ENCODE data around the gene SPEM1. TPM values are rescaled to one million over a fixed set of nuclear protein-coding genes. Genes with fewer than 3 reads are reported as not detected.

The SPEM1 gene
- total and polyA plus RNA-seq, 3 donors from 2014 or later, result 8.5 to 67.7 (median 18.7) TPM

DNA sequence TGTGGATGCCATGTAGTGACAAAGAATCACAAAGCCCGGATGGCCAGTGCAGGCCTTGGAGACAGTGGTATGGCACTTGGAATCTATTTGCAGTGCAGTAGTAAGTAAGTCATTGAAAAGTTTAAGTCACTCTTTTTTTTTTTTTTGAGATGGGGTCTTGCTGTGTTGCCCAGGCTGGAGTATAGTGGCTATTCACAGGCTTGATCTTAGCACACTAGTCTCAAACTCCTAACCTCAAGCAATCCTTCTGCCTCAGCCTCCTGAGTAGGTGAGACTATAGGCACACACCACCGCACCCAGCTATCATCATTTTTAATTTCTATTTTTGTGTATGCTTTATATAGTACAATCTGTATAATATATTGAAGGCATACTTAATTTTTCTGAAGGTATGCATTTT lies 21.5 kb upstream of the SPEM1 start:
- Histone ChIP-seq H3K27ac (no peak overlapping the region), H3K36me3 (ENCODE audit: low read depth, missing control alignments) (no peaks in the 10 kb centered on the region), H3K4me3 (no peak overlapping the region), H3K4me1 (peaks cover 17% of the 10 kb centered on the region), H3K27me3 (no peaks in the 10 kb centered on the region), H3K9me3 (no peaks in the 10 kb centered on the region)
- intact Hi-C loops (cut with DNase I; ENCODE audit: low total_unique reads), result no loop called here
- WGBS, 2 donors, result 88 to 95% methylated on average over 2 of the region's 2 CpGs
- DNase-seq, result no peak
- TF ChIP-seq POLR2A (IDR thresholded peaks at IDR 0.05), result no peak
- TF ChIP-seq, protein P1, sequence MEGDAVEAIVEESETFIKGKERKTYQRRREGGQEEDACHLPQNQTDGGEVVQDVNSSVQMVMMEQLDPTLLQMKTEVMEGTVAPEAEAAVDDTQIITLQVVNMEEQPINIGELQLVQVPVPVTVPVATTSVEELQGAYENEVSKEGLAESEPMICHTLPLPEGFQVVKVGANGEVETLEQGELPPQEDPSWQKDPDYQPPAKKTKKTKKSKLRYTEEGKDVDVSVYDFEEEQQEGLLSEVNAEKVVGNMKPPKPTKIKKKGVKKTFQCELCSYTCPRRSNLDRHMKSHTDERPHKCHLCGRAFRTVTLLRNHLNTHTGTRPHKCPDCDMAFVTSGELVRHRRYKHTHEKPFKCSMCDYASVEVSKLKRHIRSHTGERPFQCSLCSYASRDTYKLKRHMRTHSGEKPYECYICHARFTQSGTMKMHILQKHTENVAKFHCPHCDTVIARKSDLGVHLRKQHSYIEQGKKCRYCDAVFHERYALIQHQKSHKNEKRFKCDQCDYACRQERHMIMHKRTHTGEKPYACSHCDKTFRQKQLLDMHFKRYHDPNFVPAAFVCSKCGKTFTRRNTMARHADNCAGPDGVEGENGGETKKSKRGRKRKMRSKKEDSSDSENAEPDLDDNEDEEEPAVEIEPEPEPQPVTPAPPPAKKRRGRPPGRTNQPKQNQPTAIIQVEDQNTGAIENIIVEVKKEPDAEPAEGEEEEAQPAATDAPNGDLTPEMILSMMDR (IDR thresholded peaks at IDR 0.05), result no peak

DNA sequence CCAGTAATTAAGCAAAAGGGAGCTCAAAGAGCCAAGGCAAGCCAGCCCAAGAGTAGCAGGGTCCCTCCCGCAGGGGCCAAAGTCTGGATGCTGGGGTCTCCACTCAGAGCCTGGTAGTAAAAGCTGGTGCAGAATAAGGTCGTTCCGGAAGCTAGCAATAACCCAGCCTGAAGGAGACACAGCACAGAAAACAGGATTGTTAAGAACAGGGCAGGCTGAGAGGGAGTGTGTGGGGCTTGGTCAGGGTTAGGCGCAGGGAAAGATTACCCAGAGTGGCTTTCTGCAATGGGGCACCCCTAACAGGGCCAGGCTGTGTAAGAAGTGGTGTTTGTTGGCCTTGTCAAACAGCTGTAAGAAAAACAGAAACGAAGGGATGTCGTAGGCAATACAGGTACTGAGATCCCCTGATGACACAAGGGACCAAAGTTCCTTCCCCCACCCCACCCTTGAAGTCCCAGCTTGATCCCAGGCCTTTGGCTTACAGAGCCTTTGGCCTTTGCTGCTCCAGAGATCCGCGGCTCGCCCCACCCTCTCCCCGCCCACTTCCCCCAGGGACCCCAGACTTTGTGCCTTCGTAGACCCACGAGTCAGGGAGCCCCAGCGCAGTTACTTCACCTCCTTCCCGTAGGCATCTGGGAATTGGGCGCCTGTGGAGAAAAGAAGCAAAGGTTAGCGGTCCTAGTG lies 16.9 kb upstream of the SPEM1 start:
- H3K36me3 ChIP-seq (ENCODE audit: low read depth, missing control alignments), result no peaks in the 10 kb centered on the region
- TF ChIP-seq POLR2A (IDR thresholded peaks at IDR 0.05), result no peak
- TF ChIP-seq, protein P1 (IDR thresholded peaks at IDR 0.05), result no peak
- no peaks in the 10 kb centered on the region for H3K9me3 ChIP-seq
- peaks cover 17% of the 10 kb centered on the region for H3K4me1 ChIP-seq
- intact Hi-C loops (cut with DNase I; ENCODE audit: low total_unique reads), result no loop called here
- peak overlapping the region; percentile 61 to 93 for H3K27ac ChIP-seq
- peak overlapping the region; percentile 65 to 72 for H3K4me3 ChIP-seq
- 6 to 8% methylated on average over 16 of the region's 16 CpGs for WGBS, 2 donors
- no peaks in the 10 kb centered on the region for H3K27me3 ChIP-seq
- peak; percentile 59 for DNase-seq

DNA sequence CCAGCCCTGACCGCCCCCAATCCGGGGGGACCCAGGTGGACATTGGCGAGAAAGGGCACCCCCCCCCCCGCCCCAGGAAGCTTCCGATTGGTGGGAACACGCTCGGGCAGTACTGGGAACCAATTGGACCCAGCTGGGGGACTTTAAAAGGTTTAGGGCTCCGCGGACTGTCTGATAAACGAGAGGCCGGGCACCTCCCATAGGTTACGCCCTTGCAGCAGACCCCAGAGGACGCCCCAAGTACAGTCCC lies 16.5 kb upstream of the SPEM1 start:
- H3K36me3 ChIP-seq (ENCODE audit: low read depth, missing control alignments), result no peaks in the 10 kb centered on the region
- no peaks in the 10 kb centered on the region for H3K9me3 ChIP-seq
- no peaks in the 10 kb centered on the region for H3K27me3 ChIP-seq
- peak overlapping the region; percentile 65 to 72 for H3K4me3 ChIP-seq
- TF ChIP-seq, protein P1 (IDR thresholded peaks at IDR 0.05), result no peak
- no peak for TF ChIP-seq POLR2A (IDR thresholded peaks at IDR 0.05)
- DNase-seq, result no peak
- H3K27ac ChIP-seq, result peak overlapping the region; percentile 61 to 93
- intact Hi-C loops (cut with DNase I; ENCODE audit: low total_unique reads), result no loop called here
- H3K4me1 ChIP-seq, result peaks cover 17% of the 10 kb centered on the region
- WGBS, 2 donors, result 0% methylated on average over 13 of the region's 13 CpGs; no CpG with 5 or more reads in 1 of the 2 donors

DNA sequence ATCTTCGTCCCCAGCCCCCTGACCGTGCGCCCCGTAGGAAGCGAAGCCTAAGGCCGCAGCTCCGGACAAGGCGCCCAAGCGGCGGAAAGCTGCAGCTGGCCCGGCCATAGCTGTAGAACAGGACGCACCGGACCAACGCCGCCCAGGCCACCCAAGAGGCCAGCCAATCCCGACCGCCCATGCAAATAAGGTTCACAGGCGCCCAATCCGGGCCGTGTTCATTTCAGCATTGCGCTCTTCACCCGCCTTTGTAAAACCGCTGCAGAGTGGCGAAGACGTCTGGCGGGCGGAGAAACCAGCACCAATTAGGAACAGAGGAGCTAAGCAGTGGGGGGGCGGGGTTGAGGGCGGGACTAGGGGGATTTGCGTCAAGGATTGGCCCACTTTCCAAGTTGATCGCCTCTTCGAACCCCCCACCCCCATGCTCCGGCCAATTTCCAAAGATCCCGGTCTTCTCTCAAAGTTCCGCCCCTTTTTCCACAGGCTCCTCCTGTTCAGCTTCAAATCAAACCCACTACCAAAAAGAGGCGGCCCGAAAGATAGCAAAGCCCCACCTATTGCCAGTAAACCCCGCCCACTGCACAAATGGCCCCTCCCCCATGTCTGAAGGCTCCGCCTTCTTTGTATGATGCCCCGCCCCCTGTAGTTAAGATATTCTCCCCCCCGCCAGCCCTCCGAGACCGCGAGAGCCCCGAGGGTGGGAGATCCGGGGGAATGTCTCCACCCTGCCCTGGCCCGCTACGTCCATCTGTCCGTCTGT lies 16.0 kb upstream of the SPEM1 start, which contains the start of gene TMEM256:
TSS of gene TMEM256 (minus strand) at position 121 of the 760 bp plus-strand sequence. CDS start at position 108, 13 bp downstream.
- TF ChIP-seq, protein P1 (IDR thresholded peaks at IDR 0.05), result peak in 1 of 3 experiments; percentile 24
- peak; percentile 99 for TF ChIP-seq POLR2A (IDR thresholded peaks at IDR 0.05)
- H3K36me3 ChIP-seq (ENCODE audit: low read depth, missing control alignments), result no peaks in the 10 kb centered on the region
- 0% methylated on average over 18 to 44 of the region's 49 CpGs for WGBS, 2 donors
- DNase-seq, result peak; percentile 100
- H3K9me3 ChIP-seq, result no peaks in the 10 kb centered on the region
- H3K4me1 ChIP-seq, result peaks cover 17% of the 10 kb centered on the region
- H3K27ac ChIP-seq, result peak within 1 kb of the TSS; percentile 93 to 95
- no peaks in the 10 kb centered on the region for H3K27me3 ChIP-seq
- peak within 1 kb of the TSS; percentile 71 to 72 for H3K4me3 ChIP-seq
- intact Hi-C loops (cut with DNase I; ENCODE audit: low total_unique reads), result no loop called here
